ENCODE results near the gene NFATC2. TPM values are rescaled to one million over a fixed set of nuclear protein-coding genes. Genes with fewer than 3 reads are reported as not detected.
A peak's percentile ranks its signal among the peaks of the same experiment; 100 is the strongest.

NFATC2 gene
- total and polyA plus RNA-seq, 2 experiments from 2014 or later = 0.52 to 0.59 TPM

DNA sequence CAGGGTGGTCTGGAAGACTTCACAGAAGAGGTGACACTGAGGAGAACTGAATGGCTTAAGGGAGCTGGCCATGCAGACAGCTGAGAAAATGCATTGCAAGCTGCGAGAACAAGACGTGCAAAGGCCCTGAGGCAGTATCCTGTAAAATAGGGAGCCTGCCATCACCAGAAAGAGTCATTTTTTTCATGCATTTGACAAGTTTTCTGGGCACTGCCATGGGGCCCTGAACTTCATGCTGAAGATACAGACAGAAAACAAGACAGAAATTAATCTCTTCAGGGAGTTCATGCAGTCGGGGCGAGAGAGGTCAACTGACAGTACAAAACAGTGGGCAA, 28.9 kb upstream of the NFATC2 start:
- H3K36me3 Mint-ChIP-seq (ENCODE audit: low read depth) = no peaks in the 10 kb centered on the region
- H3K27me3 ChIP-seq (ENCODE audit: insufficient read depth) = no peaks in the 10 kb centered on the region
- H3K4me1 Mint-ChIP-seq = no peaks in the 10 kb centered on the region
- TF ChIP-seq, protein P1, sequence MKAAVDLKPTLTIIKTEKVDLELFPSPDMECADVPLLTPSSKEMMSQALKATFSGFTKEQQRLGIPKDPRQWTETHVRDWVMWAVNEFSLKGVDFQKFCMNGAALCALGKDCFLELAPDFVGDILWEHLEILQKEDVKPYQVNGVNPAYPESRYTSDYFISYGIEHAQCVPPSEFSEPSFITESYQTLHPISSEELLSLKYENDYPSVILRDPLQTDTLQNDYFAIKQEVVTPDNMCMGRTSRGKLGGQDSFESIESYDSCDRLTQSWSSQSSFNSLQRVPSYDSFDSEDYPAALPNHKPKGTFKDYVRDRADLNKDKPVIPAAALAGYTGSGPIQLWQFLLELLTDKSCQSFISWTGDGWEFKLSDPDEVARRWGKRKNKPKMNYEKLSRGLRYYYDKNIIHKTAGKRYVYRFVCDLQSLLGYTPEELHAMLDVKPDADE (IDR thresholded peaks at IDR 0.05) = no peak
- TF ChIP-seq JUNB (IDR thresholded peaks at IDR 0.05; ENCODE audit: unreplicated experiment) (no peak), POLR2AphosphoS5 (IDR thresholded peaks at IDR 0.05; ENCODE audit: low read depth) (no peak), ZNF331 (CRISPR knock-in tag; IDR thresholded peaks at IDR 0.05; ENCODE audit: low read depth) (no peak), NANOG (IDR thresholded peaks at IDR 0.05; ENCODE audit: borderline replicate concordance) (no peak)
- peaks cover 6% of the 10 kb centered on the region; the same call in 2 of the 3 replicates for H3K9me3 Mint-ChIP-seq
- H3F3A ChIP-seq (replicated peaks; ENCODE audit: low read depth) = no peaks in the 10 kb centered on the region
- no peak overlapping the region for H3K27ac Mint-ChIP-seq
- H3K4me2 ChIP-seq = no peak overlapping the region
- H4K20me1 ChIP-seq (replicated peaks; ENCODE audit: insufficient read depth) = no peaks in the 10 kb centered on the region
- H3K4me3 ChIP-seq = no peak overlapping the region
- H3K27ac ChIP-seq (ENCODE audit: low read depth) = no peak overlapping the region
- H3K4me3 Mint-ChIP-seq = no peak overlapping the region
- DNase-seq (ENCODE audit: low spot score) (no peak), ATAC-seq (no peak)
- H3K79me2 ChIP-seq (replicated peaks; ENCODE audit: insufficient read depth) = no peaks in the 10 kb centered on the region
- H3K27me3 Mint-ChIP-seq (ENCODE audit: insufficient read depth, low read depth, poor library complexity) = peaks cover 10% of the 10 kb centered on the region
- H3K4me1 ChIP-seq (ENCODE audit: insufficient read depth) = no peaks in the 10 kb centered on the region
- H3K36me3 ChIP-seq (ENCODE audit: insufficient read depth) = no peaks in the 10 kb centered on the region
- H3K9me2 ChIP-seq (ENCODE audit: insufficient read depth) = no peaks in the 10 kb centered on the region
- H2AFZ ChIP-seq = no peak overlapping the region

DNA sequence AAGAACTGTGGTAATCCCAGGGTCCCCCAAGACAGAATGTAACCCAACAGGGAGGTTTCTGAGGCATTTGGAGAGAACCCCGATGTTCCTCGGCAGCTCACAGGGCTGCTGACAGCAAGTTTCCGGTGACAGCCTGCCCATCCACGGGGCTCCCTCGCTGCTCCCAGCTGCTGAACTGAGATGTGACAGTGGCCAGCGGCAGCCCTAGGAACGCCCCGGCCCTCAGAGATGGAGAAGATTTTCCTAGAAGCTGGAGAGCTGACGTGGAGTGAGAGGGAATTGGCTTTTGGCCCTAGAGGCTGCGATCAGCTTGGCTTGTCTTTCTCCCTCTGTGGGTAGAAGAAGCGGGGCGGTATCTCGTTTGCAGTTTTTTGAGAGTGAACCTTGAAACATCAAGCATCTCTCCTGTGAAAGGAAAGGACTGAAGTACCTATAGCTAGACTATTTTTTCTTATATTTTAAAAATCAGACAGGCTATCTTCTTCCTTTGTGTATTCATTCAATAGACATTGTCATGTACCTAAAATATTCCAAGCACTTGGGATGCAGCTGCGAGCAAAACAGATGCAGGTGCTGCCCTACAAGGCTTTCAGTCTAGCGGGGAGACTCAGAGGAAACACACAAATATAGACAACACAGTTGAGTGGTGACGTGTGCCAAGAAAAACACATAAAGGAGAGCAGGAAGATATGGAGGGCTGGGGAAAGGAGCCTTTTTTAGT, 28.4 kb upstream of the NFATC2 start:
- ATAC-seq = no peak; the same call in 2 of the 3 replicates
- no peaks in the 10 kb centered on the region for H3K36me3 ChIP-seq (ENCODE audit: insufficient read depth)
- no peak for DNase-seq (ENCODE audit: low spot score)
- no peak overlapping the region for H3K27ac Mint-ChIP-seq
- peaks cover 10% of the 10 kb centered on the region for H3K27me3 Mint-ChIP-seq (ENCODE audit: insufficient read depth, low read depth, poor library complexity)
- H3K9me3 Mint-ChIP-seq = peaks cover 6% of the 10 kb centered on the region; the same call in 2 of the 3 replicates
- H3K4me1 ChIP-seq (ENCODE audit: insufficient read depth) = no peaks in the 10 kb centered on the region
- no peaks in the 10 kb centered on the region; the same call in 2 of the 3 replicates for H3K4me1 Mint-ChIP-seq
- no peaks in the 10 kb centered on the region for H3K27me3 ChIP-seq (ENCODE audit: insufficient read depth)
- H3K79me2 ChIP-seq (replicated peaks; ENCODE audit: insufficient read depth) = no peaks in the 10 kb centered on the region
- no peaks in the 10 kb centered on the region for H3F3A ChIP-seq (replicated peaks; ENCODE audit: low read depth)
- H3K4me2 ChIP-seq = no peak overlapping the region
- H3K9me2 ChIP-seq (ENCODE audit: insufficient read depth) = no peaks in the 10 kb centered on the region
- H3K36me3 Mint-ChIP-seq (ENCODE audit: low read depth) = no peaks in the 10 kb centered on the region
- no peak overlapping the region for H3K4me3 ChIP-seq
- H4K20me1 ChIP-seq (replicated peaks; ENCODE audit: insufficient read depth) = no peaks in the 10 kb centered on the region
- H2AFZ ChIP-seq = peak overlapping the region; percentile 56; the same call in 1 of the 2 replicates
- no peak overlapping the region for H3K27ac ChIP-seq (ENCODE audit: low read depth)
- no peak overlapping the region for H3K4me3 Mint-ChIP-seq
- TF ChIP-seq CREB1 (CRISPR knock-in tag; IDR thresholded peaks at IDR 0.05; ENCODE audit: low read depth) = no peak
- TF ChIP-seq, protein P2, sequence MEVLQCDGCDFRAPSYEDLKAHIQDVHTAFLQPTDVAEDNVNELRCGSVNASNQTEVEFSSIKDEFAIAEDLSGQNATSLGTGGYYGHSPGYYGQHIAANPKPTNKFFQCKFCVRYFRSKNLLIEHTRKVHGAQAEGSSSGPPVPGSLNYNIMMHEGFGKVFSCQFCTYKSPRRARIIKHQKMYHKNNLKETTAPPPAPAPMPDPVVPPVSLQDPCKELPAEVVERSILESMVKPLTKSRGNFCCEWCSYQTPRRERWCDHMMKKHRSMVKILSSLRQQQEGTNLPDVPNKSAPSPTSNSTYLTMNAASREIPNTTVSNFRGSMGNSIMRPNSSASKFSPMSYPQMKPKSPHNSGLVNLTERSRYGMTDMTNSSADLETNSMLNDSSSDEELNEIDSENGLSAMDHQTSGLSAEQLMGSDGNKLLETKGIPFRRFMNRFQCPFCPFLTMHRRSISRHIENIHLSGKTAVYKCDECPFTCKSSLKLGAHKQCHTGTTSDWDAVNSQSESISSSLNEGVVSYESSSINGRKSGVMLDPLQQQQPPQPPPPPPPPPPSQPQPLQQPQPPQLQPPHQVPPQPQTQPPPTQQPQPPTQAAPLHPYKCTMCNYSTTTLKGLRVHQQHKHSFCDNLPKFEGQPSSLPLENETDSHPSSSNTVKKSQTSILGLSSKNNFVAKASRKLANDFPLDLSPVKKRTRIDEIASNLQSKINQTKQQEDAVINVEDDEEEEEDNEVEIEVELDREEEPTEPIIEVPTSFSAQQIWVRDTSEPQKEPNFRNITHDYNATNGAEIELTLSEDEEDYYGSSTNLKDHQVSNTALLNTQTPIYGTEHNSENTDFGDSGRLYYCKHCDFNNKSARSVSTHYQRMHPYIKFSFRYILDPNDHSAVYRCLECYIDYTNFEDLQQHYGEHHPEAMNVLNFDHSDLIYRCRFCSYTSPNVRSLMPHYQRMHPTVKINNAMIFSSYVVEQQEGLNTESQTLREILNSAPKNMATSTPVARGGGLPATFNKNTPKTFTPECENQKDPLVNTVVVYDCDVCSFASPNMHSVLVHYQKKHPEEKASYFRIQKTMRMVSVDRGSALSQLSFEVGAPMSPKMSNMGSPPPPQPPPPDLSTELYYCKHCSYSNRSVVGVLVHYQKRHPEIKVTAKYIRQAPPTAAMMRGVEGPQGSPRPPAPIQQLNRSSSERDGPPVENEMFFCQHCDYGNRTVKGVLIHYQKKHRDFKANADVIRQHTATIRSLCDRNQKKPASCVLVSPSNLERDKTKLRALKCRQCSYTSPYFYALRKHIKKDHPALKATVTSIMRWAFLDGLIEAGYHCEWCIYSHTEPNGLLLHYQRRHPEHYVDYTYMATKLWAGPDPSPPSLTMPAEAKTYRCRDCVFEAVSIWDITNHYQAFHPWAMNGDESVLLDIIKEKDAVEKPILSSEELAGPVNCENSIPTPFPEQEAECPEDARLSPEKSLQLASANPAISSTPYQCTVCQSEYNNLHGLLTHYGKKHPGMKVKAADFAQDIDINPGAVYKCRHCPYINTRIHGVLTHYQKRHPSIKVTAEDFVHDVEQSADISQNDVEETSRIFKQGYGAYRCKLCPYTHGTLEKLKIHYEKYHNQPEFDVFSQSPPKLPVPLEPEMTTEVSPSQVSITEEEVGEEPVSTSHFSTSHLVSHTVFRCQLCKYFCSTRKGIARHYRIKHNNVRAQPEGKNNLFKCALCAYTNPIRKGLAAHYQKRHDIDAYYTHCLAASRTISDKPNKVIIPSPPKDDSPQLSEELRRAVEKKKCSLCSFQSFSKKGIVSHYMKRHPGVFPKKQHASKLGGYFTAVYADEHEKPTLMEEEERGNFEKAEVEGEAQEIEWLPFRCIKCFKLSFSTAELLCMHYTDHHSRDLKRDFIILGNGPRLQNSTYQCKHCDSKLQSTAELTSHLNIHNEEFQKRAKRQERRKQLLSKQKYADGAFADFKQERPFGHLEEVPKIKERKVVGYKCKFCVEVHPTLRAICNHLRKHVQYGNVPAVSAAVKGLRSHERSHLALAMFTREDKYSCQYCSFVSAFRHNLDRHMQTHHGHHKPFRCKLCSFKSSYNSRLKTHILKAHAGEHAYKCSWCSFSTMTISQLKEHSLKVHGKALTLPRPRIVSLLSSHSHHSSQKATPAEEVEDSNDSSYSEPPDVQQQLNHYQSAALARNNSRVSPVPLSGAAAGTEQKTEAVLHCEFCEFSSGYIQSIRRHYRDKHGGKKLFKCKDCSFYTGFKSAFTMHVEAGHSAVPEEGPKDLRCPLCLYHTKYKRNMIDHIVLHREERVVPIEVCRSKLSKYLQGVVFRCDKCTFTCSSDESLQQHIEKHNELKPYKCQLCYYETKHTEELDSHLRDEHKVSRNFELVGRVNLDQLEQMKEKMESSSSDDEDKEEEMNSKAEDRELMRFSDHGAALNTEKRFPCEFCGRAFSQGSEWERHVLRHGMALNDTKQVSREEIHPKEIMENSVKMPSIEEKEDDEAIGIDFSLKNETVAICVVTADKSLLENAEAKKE (CRISPR knock-in tag; IDR thresholded peaks at IDR 0.05) = no peak
- no peak for TF ChIP-seq EZH2phosphoT487 (IDR thresholded peaks at IDR 0.05; ENCODE audit: unreplicated experiment)
- TF ChIP-seq, protein P1 (IDR thresholded peaks at IDR 0.05) = no peak
- TF ChIP-seq ZNF114 (CRISPR knock-in tag; IDR thresholded peaks at IDR 0.05) = no peak
